PFSK-1 (cell line): Measurements from ENCODE around the gene CDH8.

Experiments used
- FOXP2 ChIP-seq: optimal IDR thresholded peaks from 2 replicates; pipeline ENCODE3; 2011; ENCODE audit warnings: borderline replicate concordance, control low read depth, inconsistent platforms; ENCODE audit not compliant: insufficient read depth; ENCODE audit errors: extremely low read length, extremely low read depth
- POLR2AphosphoS5 ChIP-seq: IDR thresholded peaks from 2 replicates; pipeline ENCODE4 v1.6.1; 2012; ENCODE audit warnings: low read depth, mild to moderate bottlenecking, control low read depth, low read length, moderate library complexity
- REST ChIP-seq, 2 experiments: IDR thresholded peaks; 2 replicates each; pipeline versions ENCODE4 v1.6.1 to v1.8.0; 2011 to 2012; ENCODE audit warnings: low read depth in 2 of 2, low read length in 2 of 2, control low read depth in 1 of 2, inconsistent platforms in 1 of 2, mild to moderate bottlenecking in 1 of 2, moderate library complexity in 1 of 2; ENCODE audit not compliant: insufficient read depth in 1 of 2
- SIN3A ChIP-seq: IDR thresholded peaks from 2 replicates; pipeline ENCODE4 v1.6.1; 2012; ENCODE audit warnings: mild to moderate bottlenecking, low read length, moderate library complexity, borderline replicate concordance; ENCODE audit not compliant: insufficient read depth
- TAF1 ChIP-seq: IDR thresholded peaks from 2 replicates; pipeline ENCODE4 v1.6.1; 2012; ENCODE audit warnings: low read length, control low read depth, borderline replicate concordance; ENCODE audit not compliant: insufficient read depth

The CDH8 gene

GRCh38 chr16:62060089-62060488 lies 23.9 kb upstream of the CDH8 start:
- TF ChIP-seq TAF1: no peak
- TF ChIP-seq FOXP2: no peak
- TF ChIP-seq REST (IDR thresholded peaks at IDR 0.05; ENCODE audit: insufficient read depth in 1 of 2, low read depth in 2 of 2, low read length in 2 of 2): no peak
- TF ChIP-seq SIN3A: no peak
- no peak for TF ChIP-seq POLR2AphosphoS5

GRCh38 chr16:62059527-62059926 lies 23.3 kb upstream of the CDH8 start:
- TF ChIP-seq FOXP2 (no peak), POLR2AphosphoS5 (no peak), REST (IDR thresholded peaks at IDR 0.05; ENCODE audit: insufficient read depth in 1 of 2, low read depth in 2 of 2, low read length in 2 of 2) (no peak), SIN3A (no peak), TAF1 (no peak)

GRCh38 chr16:62058412-62058811 lies 22.2 kb upstream of the CDH8 start:
- no peak for TF ChIP-seq POLR2AphosphoS5
- TF ChIP-seq SIN3A: no peak

- no peak for TF ChIP-seq REST (IDR thresholded peaks at IDR 0.05; ENCODE audit: insufficient read depth in 1 of 2, low read depth in 2 of 2, low read length in 2 of 2)
- no peak for TF ChIP-seq SIN3A
- TF ChIP-seq TAF1: no peak
- TF ChIP-seq POLR2AphosphoS5: no peak
- TF ChIP-seq FOXP2: no peak
Observed at GRCh38 chr16:62051942-62052341, 15.7 kb upstream of the CDH8 start.

GRCh38 chr16:62050793-62051192 lies 14.6 kb upstream of the CDH8 start:
- no peak for TF ChIP-seq FOXP2
- TF ChIP-seq REST (IDR thresholded peaks at IDR 0.05; ENCODE audit: insufficient read depth in 1 of 2, low read depth in 2 of 2, low read length in 2 of 2): no peak
- TF ChIP-seq POLR2AphosphoS5: no peak
- TF ChIP-seq SIN3A: no peak
- no peak for TF ChIP-seq TAF1

- no peak for TF ChIP-seq REST (IDR thresholded peaks at IDR 0.05; ENCODE audit: insufficient read depth in 1 of 2, low read depth in 2 of 2, low read length in 2 of 2)
- no peak for TF ChIP-seq POLR2AphosphoS5
- no peak for TF ChIP-seq TAF1
- no peak for TF ChIP-seq SIN3A
- TF ChIP-seq FOXP2: no peak
Observed at GRCh38 chr16:62046801-62047200, 10.6 kb upstream of the CDH8 start.
